ENCODE results near the gene UBXN7. TPM values are rescaled to one million over a fixed set of nuclear protein-coding genes. Genes with fewer than 3 reads are reported as not detected.
A peak's percentile ranks its signal among the peaks of the same experiment; 100 is the strongest.

Gene UBXN7
- total RNA-seq, 6 donors from 2014 or later, result 8.7 to 45.5 (median 28.2) TPM

GRCh38 chr3:196339044-196339443 is 93.2 kb downstream of the UBXN7 start:
- Histone ChIP-seq H3K27me3 (no peaks in the 10 kb centered on the region), H3K4me1 (no peaks in the 10 kb centered on the region), H3K27ac (no peak overlapping the region), H3K4me3 (no peak overlapping the region), H3K36me3 (no peaks in the 10 kb centered on the region), H3K9me3 (no peaks in the 10 kb centered on the region)
- 92 to 94% methylated on average over 6 of the region's 6 CpGs for WGBS, 2 donors
- no peak for DNase-seq
- ATAC-seq (ENCODE audit: low FRiP score in 2 of 2), result no peak
- TF ChIP-seq EP300 (IDR thresholded peaks at IDR 0.05) (no peak), POLR2A (IDR thresholded peaks at IDR 0.05) (no peak), POLR2AphosphoS5 (IDR thresholded peaks at IDR 0.05) (no peak), CTCF (IDR thresholded peaks at IDR 0.05) (no peak)

GRCh38 chr3:196336319-196337145 is 95.7 kb downstream of the UBXN7 start:
- DNase-seq (no peak), ATAC-seq (ENCODE audit: low FRiP score in 2 of 2) (no peak)
- WGBS, 2 donors, result 81 to 83% methylated on average over 17 of the region's 17 CpGs
- H3K27me3 ChIP-seq, result no peaks in the 10 kb centered on the region
- H3K9me3 ChIP-seq, result no peaks in the 10 kb centered on the region
- H3K36me3 ChIP-seq, result no peaks in the 10 kb centered on the region
- H3K4me3 ChIP-seq, result no peak overlapping the region
- no peak overlapping the region for H3K27ac ChIP-seq
- H3K4me1 ChIP-seq, result no peaks in the 10 kb centered on the region
- TF ChIP-seq EP300 (IDR thresholded peaks at IDR 0.05), result no peak
- TF ChIP-seq POLR2A (IDR thresholded peaks at IDR 0.05), result no peak
- no peak for TF ChIP-seq CTCF (IDR thresholded peaks at IDR 0.05)
- TF ChIP-seq POLR2AphosphoS5 (IDR thresholded peaks at IDR 0.05), result no peak

- TF ChIP-seq CTCF (IDR thresholded peaks at IDR 0.05) (no peak), POLR2AphosphoS5 (IDR thresholded peaks at IDR 0.05) (no peak), POLR2A (IDR thresholded peaks at IDR 0.05) (no peak), EP300 (IDR thresholded peaks at IDR 0.05) (no peak)
- 66 to 73% methylated on average over 6 to 10 of the region's 12 CpGs for WGBS, 2 donors
- H3K36me3 ChIP-seq, result no peaks in the 10 kb centered on the region
- H3K4me1 ChIP-seq, result no peaks in the 10 kb centered on the region
- no peaks in the 10 kb centered on the region for H3K9me3 ChIP-seq
- ATAC-seq (ENCODE audit: low FRiP score in 2 of 2), result peak in 1 of 2 donors; percentile 49
- H3K27me3 ChIP-seq, result no peaks in the 10 kb centered on the region
- H3K27ac ChIP-seq, result no peak overlapping the region
- H3K4me3 ChIP-seq, result no peak overlapping the region
- peak in 1 of 2 donors; percentile 56 for DNase-seq
Measured at GRCh38 chr3:196335503-196335948, 96.7 kb downstream of the UBXN7 start.

- no peaks in the 10 kb centered on the region for H3K4me1 ChIP-seq
- no peak for DNase-seq
- no peak for ATAC-seq (ENCODE audit: low FRiP score in 2 of 2)
- TF ChIP-seq POLR2AphosphoS5 (IDR thresholded peaks at IDR 0.05), result no peak
- TF ChIP-seq EP300 (IDR thresholded peaks at IDR 0.05), result no peak
- no peak for TF ChIP-seq POLR2A (IDR thresholded peaks at IDR 0.05)
- no peak for TF ChIP-seq CTCF (IDR thresholded peaks at IDR 0.05)
- H3K9me3 ChIP-seq, result no peaks in the 10 kb centered on the region
- no peak overlapping the region for H3K27ac ChIP-seq
- WGBS, 2 donors, result no CpG with 5 or more reads among the region's 1 CpG
- no peaks in the 10 kb centered on the region for H3K27me3 ChIP-seq
- H3K36me3 ChIP-seq, result no peaks in the 10 kb centered on the region
- H3K4me3 ChIP-seq, result no peak overlapping the region
Measured at GRCh38 chr3:196334982-196335381, 97.2 kb downstream of the UBXN7 start.

- no peak overlapping the region for H3K27ac ChIP-seq
- no peaks in the 10 kb centered on the region for H3K4me1 ChIP-seq
- no peak overlapping the region for H3K4me3 ChIP-seq
- H3K27me3 ChIP-seq, result no peaks in the 10 kb centered on the region
- ATAC-seq (ENCODE audit: low FRiP score in 2 of 2) (no peak), DNase-seq (no peak)
- no peaks in the 10 kb centered on the region for H3K36me3 ChIP-seq
- 79 to 82% methylated on average over 8 of the region's 8 CpGs for WGBS, 2 donors
- no peak for TF ChIP-seq CTCF (IDR thresholded peaks at IDR 0.05)
- TF ChIP-seq POLR2A (IDR thresholded peaks at IDR 0.05), result no peak
- no peak for TF ChIP-seq POLR2AphosphoS5 (IDR thresholded peaks at IDR 0.05)
- no peak for TF ChIP-seq EP300 (IDR thresholded peaks at IDR 0.05)
- no peaks in the 10 kb centered on the region for H3K9me3 ChIP-seq
Measured at GRCh38 chr3:196332168-196332567, 100.1 kb downstream of the UBXN7 start.
